Measurements from ENCODE around the gene CSPG4.
"Not testable (repeated sequence)": the region's sequence is repeated elsewhere in the genome, so short reads cannot be mapped to it uniquely, and the experiment has no call there.

Gene CSPG4

GRCh38 chr15:75759416-75760130 is 46.9 kb upstream of the CSPG4 start:
- no peak overlapping the region for H3K4me3 ChIP-seq (ENCODE audit: severe bottlenecking)
- no peaks in the 10 kb centered on the region for H3K36me3 ChIP-seq (ENCODE audit: low read depth)
- no peak for TF ChIP-seq CTCF (IDR thresholded peaks at IDR 0.05; ENCODE audit: poor library complexity, severe bottlenecking)
- ATAC-seq (ENCODE audit: low read depth) (no peak), DNase-seq (ENCODE audit: low spot score) (no peak)
- no peaks in the 10 kb centered on the region for H3K9me3 ChIP-seq (ENCODE audit: severe bottlenecking)
- H3K27me3 ChIP-seq (ENCODE audit: insufficient read depth, poor library complexity, severe bottlenecking): no peaks in the 10 kb centered on the region
- peak overlapping the region; percentile 41 for H3K27ac ChIP-seq (ENCODE audit: poor library complexity, severe bottlenecking)
- peaks cover 5% of the 10 kb centered on the region for H3K4me1 ChIP-seq (ENCODE audit: insufficient read depth, poor library complexity, severe bottlenecking)

DNA sequence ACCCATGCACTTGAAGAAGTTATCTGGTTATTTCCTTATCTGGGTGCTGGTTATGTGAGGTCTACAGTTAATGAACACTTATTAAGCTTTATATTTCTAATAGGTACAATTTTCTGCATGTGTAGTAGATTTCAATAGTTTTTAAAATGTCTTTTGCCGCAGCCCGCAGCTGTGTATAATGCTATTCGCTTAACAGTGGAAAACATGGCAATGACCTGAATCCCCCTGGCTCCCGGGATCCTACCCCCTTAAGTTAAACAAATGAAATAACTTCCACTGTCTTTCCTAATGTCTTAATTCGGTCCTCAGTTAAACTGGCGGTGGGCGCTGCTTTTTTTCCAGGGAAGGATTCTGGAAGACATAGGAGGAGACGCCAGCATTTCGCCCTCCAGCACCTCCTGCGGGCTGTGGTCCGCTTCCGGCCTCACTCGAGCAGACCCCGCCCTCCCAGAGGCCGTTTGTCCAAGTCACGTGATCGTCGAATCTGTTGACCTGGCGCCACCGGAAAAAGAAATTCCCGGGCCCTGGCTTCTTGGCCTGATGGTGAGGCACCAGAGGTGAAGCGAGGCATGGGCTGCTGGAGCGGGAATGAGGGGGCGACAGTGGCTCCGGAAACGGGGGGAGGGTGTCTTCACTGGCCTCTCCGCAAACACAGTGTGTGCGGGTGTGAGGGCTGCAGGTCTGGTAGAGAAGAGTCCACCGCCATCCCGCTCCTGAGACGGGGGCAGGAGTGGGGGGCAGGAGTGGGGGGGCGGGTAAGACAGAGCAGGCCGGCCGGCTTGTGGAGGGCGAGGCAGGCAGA is 45.6 kb upstream of the CSPG4 start:
- ATAC-seq (ENCODE audit: low read depth) (peak; percentile 95), DNase-seq (ENCODE audit: low spot score) (peak; percentile 92)
- Histone ChIP-seq H3K4me3 (ENCODE audit: severe bottlenecking) (peak overlapping the region; percentile 42), H3K9me3 (ENCODE audit: severe bottlenecking) (no peaks in the 10 kb centered on the region), H3K27me3 (ENCODE audit: insufficient read depth, poor library complexity, severe bottlenecking) (no peaks in the 10 kb centered on the region), H3K36me3 (ENCODE audit: low read depth) (no peaks in the 10 kb centered on the region), H3K27ac (ENCODE audit: poor library complexity, severe bottlenecking) (peak overlapping the region; percentile 41), H3K4me1 (ENCODE audit: insufficient read depth, poor library complexity, severe bottlenecking) (peaks cover 5% of the 10 kb centered on the region)
- peak; percentile 60 for TF ChIP-seq CTCF (IDR thresholded peaks at IDR 0.05; ENCODE audit: poor library complexity, severe bottlenecking)

DNA sequence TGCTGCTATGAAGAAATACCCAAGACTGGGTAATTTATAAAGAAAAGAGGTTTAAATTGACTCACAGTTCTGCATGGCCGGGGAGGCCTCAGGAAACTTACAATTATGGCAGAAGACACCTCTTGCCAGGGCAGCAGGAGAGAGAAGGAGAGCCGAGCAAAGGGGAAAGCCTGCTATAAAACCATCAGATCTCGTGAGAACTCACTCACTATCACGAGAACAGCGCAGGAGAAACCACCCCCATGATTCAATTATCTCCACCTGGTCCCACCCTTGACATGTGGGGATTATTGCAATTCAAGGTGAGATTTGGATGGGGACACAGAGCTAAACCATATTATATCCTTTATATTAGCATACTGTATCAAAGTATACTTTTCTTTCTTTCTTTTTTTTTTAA is 42.2 kb upstream of the CSPG4 start:
- H3K4me1 ChIP-seq (ENCODE audit: insufficient read depth, poor library complexity, severe bottlenecking); H3K36me3 ChIP-seq (ENCODE audit: low read depth); H3K4me3 ChIP-seq (ENCODE audit: severe bottlenecking); H3K9me3 ChIP-seq (ENCODE audit: severe bottlenecking); ATAC-seq (ENCODE audit: low read depth); H3K27ac ChIP-seq (ENCODE audit: poor library complexity, severe bottlenecking); H3K27me3 ChIP-seq (ENCODE audit: insufficient read depth, poor library complexity, severe bottlenecking); DNase-seq (ENCODE audit: low spot score): not testable (repeated sequence)

GRCh38 chr15:75753145-75753544 is 40.5 kb upstream of the CSPG4 start:
- H3K9me3 ChIP-seq (ENCODE audit: severe bottlenecking): no peaks in the 10 kb centered on the region
- DNase-seq (ENCODE audit: low spot score) (no peak), ATAC-seq (ENCODE audit: low read depth) (no peak)
- H3K27me3 ChIP-seq (ENCODE audit: insufficient read depth, poor library complexity, severe bottlenecking): no peaks in the 10 kb centered on the region
- no peak overlapping the region for H3K4me3 ChIP-seq (ENCODE audit: severe bottlenecking)
- TF ChIP-seq CTCF (IDR thresholded peaks at IDR 0.05; ENCODE audit: poor library complexity, severe bottlenecking): no peak
- peaks cover 5% of the 10 kb centered on the region for H3K4me1 ChIP-seq (ENCODE audit: insufficient read depth, poor library complexity, severe bottlenecking)
- no peak overlapping the region for H3K27ac ChIP-seq (ENCODE audit: poor library complexity, severe bottlenecking)
- H3K36me3 ChIP-seq (ENCODE audit: low read depth): no peaks in the 10 kb centered on the region

GRCh38 chr15:75751891-75752290 is 39.2 kb upstream of the CSPG4 start:
- Histone ChIP-seq H3K27ac (ENCODE audit: poor library complexity, severe bottlenecking) (no peak overlapping the region), H3K36me3 (ENCODE audit: low read depth) (no peaks in the 10 kb centered on the region), H3K27me3 (ENCODE audit: insufficient read depth, poor library complexity, severe bottlenecking) (no peaks in the 10 kb centered on the region), H3K4me1 (ENCODE audit: insufficient read depth, poor library complexity, severe bottlenecking) (no peaks in the 10 kb centered on the region), H3K9me3 (ENCODE audit: severe bottlenecking) (no peaks in the 10 kb centered on the region), H3K4me3 (ENCODE audit: severe bottlenecking) (no peak overlapping the region)
- DNase-seq (ENCODE audit: low spot score): no peak
- TF ChIP-seq CTCF (IDR thresholded peaks at IDR 0.05; ENCODE audit: poor library complexity, severe bottlenecking): no peak
- ATAC-seq (ENCODE audit: low read depth): no peak
